ENCODE results near the gene SCN1A.
"Not testable (repeated sequence)": the region's sequence is repeated elsewhere in the genome, so short reads cannot be mapped to it uniquely, and the experiment has no call there.

SCN1A gene

DNA sequence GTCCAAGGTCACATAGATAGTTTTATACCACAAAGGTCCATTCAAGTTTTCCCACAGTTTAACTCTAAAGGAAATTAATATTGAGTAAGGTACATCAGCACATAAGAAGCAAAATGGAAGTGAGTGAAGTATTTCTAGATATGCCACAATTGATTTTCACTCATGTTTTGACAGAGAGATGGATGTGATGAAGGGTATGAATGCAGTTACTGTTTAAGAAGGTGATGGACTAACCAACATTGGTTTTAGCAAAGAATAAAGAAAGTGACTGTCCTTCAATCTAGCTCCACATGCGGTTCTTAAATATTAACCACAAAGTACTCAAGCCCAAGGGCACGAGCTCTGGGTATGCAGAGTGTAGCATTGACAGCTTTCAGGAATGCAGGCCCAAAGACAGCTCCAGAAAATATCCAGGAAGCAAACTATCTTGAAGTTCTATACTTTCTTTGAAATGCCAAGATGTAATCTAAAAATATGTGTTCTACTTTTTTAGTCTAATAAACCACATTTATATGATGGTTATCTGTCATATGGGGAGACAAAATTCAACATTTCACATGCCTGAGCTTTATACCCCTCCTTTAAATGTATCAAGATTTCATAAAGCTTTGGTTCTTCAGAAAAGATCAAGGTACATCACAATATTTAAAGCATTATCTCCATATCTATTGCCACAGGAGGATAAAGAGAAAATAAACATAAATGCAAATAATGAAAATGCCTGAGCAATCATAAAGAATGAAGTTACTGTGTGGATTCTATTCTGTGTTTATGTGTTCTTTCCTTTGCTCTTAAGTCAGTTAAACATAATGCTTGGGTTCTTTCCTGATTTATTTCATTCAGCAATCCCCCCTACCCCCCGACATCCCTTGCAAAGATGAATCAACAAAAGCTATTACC lies 6.7 kb upstream of the SCN1A start:
- FAIRE-seq: no peak

DNA sequence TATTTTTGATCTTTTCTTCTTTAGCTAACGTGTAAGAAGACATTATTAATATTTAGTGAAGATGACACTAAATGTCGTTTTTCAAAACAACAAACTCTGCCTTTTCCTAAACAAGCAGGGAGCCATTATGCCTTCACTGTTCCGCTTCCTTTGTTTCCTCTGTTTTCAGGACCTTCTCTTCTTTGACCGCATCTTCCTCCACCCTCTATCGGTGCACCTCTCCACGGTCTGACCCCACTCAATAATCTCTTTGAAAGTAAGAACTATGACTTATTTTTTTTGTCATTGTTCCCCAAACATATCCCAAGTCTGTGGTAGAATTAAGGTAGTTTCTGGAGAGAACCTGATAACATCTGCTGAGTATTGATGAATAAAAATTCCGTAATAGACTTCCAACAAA lies 5.8 kb upstream of the SCN1A start:
- FAIRE-seq: no peak

DNA sequence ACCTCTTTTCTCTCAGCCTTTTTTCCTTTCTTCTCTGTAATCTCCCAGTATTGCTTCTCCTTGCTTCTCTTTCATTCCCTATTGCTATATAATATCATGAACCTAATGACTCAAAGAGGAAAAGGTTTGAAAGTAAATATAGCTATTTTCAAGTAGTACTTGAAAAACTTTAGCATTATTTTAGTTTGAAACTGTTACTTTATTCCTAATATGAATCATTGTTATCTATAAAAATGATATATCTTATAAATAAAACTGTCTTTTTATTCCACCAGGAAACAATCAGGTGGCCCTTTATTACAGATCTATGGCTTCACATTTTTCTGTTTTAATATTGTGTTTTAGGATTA lies 311 bp upstream of the SCN1A start:
- no peak for FAIRE-seq

DNA sequence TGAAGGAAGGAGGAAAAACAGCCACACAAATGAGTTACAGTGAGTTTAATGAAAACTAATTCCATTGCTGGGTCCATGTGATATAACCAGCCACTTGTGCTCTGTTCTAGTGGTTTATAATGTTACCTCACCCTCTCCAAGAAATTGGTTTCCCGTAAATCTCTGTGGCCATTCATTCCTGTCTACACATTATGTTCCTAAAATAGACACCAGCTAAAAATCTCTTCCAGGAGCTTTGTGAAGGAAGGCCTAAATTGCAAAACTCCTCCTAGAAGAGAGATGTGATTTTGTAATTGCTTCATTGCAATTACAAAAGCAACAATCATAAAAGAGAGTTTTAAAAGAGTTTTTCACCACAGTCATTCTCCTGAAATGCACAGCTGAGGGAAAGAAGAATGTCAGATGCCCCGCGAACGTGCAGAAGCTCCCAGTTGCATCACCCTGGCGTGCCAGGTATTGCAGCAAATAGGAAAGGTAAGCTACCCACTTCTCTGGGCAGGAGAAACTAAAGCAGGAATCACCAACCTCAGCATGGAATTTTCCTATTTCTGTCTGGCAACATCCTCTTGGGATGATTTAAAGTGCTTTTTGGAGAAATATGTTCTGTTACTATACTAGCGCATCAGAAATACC lies 1.7 kb downstream of the SCN1A start:
- no peak for FAIRE-seq

DNA sequence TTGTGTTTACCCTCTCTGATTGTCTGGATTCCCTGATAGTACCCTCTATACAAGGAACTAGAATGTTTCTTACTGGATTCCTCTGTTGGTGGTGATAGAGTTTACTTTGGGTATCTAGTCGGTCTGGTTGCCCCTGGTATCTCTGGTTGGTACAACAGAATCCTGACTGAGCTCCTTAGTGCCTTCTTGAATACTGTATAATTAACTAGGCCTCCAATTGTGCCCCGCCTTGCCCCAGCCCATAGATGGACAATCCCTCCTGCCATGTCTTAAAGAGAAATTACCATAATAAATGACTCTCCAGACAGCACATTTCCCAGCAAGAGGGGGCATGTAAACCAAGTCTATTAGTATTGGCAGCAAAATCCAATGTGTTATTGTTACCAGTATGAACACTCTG lies 2.3 kb downstream of the SCN1A start:
- no peak for FAIRE-seq

DNA sequence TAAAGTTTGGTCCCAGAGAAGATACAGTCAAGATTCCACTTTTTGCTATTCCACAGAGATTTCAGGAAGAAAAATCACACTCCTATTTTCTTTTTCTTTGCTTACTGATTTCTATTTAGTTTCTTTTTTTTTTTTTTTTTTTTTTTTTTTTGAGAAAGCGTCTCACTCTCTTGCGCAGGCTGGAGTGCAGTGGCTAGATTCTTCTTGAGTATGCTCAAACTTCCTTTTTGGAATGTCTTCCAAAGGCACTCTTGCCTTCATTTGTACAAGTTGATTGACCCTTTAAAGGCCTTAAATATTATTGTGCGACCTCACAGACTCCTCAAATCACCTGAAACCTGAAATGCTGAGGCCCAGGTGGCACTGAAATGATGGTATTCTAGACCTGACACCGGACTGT lies 9.6 kb downstream of the SCN1A start:
- FAIRE-seq: no peak

DNA sequence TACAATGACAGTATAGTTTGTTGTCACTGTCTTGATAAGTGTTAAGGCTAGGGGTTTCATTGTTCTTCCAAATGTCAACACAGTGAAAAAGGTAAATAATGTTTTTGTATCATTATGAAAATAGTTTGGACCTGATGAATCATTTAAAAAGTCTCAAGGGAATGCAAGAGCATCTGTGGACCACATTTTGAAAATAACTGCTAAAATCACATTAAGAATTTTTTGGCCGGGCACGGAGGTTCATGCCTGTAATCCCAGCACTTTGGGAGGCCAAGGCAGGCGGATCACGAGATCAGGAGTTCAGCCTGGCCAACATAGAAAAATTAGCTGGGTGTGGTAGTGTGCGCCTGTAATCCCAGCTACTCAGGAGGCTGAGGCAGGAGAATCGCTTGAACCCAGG lies 10.3 kb downstream of the SCN1A start:
- no peak for FAIRE-seq

DNA sequence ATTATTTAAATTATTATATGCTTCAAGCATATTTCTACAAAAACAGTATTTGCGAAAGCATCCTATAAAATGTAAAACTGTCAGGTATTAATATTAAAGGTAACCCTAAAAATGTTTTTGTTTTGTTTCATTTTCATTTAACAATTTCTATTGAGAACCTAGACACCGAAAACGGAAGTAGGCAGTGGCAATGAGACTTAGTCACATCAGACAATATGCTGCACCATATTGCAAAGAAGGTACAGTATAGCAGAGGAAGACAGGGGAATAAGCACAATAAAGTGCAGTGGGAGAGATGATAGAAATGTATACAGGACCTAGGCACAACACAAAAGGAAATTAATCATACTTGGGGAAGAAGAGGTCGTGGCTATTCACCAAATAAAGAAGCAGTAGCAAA lies 12.2 kb downstream of the SCN1A start:
- FAIRE-seq: no peak

DNA sequence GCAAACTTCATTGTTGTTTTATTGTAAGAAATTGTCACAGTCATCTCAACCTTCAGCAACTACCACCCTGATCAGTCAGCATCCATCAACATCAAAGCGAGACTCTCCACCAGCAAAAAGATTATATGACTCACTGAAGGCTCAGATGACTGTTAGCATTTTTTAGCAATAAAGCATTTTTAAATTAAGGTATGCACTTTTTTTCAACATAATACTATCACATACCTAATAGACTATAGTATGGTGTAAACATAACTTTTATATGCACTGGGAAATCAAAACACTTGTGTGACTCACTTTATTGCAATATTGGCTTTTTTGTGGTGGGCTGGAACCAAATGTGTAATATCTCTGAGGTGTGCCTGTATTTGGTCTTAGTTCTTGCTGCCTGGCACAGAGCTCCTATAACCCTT lies 15.6 kb downstream of the SCN1A start:
- no peak for FAIRE-seq

DNA sequence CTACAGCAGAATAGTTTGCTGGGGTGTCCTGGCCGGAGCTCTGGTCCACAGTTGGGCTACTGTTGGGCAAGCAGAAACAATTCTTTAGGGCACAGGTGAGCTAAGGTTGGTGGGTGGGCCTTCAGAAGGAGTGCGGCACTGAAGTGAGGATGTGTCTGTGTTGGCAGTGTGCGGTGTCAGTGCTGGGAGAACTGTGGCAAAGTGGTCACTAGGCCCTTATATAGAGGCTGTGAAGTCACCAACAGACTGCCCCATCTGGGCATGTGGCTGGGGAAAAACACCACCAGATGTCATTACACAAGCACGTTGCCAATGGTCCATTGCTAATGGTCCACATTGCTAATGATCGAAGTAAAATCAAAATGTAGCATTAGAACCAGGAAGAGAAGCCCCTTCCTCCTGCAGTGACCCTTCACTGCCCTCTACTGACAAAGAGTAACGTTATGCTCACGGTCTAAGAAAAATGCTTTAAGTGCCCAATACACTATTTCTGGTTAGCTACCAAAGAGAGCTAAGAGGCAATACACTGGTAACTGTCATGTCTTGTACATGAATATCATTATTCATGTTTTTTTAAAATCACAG lies 21.3 kb downstream of the SCN1A start:
- no peak for FAIRE-seq

DNA sequence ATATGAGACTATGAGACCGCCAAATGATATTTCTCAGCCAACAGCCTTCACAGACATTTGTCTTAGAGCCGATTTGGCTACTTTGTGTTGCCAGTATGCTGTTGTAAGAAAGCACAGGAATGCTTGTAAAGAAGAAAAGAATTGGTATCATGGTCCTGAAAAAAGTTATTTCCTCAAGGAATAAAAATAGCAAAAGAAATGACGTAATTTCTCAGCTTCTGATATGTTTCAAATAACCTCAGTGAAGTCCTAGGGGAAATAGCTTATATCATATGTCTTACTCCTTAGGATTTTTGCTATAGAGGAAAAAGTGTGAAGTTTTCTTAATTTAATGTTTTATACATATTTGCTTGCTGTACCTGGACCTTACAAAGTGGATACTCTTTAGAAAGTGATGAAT lies 23.0 kb downstream of the SCN1A start:
- no peak for FAIRE-seq

DNA sequence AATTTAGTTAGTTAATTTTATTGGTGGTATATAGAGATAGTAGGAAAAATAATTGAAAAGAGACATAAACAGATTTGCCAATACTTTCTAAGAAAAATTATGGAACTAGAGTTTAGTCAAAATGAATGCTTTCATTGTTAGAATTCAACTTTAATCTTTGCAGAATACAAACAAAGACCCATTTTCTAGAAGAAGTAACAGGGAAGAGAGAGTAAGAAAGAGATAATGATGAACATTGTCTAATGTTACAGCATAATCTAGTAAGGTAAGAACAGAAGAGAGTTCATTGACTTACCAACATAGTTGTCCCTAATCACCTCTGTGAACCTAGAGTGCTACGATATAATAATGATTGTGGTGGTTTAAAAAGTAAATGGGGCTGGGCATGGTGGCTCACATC lies 23.7 kb downstream of the SCN1A start:
- no peak for FAIRE-seq

DNA sequence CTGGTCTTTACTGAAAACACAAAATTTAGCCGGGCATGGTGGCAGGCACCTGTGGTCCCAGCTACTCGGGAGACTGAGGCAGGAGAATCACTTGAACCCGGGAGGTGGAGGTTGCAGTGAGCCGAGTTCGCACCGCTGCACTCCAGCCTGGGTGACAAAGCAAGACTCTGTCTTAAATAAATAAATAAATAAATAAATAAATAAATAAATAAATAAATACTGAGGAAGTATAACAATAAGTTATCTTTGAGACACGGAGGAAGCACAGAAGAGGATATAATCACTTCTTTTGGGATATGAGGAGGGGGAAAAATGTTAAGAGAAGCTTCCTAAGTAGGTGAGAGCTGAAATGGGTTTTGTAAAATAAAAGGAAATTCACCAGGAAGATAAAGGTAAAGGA lies 24.5 kb downstream of the SCN1A start:
- FAIRE-seq: not testable (repeated sequence)

DNA sequence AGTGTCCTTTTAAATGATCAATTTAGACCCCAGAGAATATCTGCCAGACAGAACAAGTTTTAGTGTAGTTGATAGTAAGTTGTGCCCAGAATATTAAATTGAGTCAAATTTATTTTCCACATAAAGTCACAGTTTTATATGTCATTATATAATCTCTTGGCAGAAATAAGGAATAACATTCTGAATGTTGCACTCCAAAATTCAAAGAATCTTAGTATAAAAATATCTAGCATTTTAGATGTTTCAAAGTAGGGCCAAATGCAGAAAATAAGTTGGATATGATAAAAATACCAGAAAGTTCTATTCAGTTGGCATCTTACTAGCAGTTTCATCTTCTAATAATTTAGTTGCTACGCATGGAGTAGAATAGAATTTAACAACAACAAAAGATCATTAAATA lies 33.5 kb downstream of the SCN1A start:
- FAIRE-seq: no peak

DNA sequence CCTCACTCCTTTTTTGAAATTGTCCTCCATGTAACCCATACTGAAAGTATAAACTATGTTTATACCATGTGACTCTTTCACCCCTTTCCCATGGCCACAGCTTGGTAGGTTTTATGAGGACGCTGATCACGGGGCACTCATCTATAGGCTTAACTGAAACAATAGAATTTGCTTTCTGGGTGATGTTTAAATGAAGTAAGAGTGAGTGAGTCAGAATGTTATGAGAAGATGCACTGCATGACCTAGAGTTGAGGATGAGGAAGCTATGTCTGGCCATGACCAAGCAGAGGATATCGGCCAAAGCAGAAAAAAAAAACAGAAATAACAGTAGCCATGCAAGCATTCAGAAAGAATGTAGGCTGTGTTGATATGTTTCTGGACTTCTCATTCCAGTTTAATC lies 34.9 kb downstream of the SCN1A start:
- no peak for FAIRE-seq

DNA sequence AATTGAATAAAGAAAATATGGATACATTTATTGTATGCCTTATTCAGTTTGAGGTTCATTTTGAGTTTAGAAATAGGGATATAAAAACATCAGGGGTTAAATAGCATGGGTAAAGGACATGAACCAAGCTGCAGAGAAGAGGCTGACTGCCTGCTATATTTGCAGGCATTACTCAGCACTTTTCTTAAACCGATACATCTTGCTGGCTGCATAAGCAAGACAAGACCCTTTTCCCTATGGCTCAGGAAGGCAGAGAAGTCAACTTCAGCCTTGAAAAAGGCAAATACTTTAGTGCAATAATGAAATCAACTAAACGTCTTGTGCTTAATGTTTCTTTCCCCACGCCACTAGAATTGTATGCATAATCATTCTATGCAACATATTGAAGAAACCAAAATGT lies 36.4 kb downstream of the SCN1A start:
- FAIRE-seq: no peak

DNA sequence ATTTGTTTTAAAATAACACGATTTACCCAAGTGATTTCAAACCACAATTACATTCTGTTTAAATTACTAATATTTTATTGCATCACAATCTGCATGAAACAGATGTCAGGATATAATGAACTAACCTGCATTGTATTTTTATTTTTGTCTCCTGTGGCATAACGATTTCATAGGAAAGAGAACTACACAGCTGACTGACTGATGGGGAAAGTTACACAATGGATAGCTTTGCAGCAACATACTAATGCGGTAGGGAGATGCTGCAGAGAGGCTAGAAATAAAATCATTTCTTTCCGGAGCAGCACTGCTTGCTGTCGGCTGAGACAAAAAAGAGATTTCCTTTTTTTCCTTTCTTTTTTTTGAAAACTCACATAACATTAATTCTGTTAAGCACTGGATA lies 36.9 kb downstream of the SCN1A start:
- no peak for FAIRE-seq

DNA sequence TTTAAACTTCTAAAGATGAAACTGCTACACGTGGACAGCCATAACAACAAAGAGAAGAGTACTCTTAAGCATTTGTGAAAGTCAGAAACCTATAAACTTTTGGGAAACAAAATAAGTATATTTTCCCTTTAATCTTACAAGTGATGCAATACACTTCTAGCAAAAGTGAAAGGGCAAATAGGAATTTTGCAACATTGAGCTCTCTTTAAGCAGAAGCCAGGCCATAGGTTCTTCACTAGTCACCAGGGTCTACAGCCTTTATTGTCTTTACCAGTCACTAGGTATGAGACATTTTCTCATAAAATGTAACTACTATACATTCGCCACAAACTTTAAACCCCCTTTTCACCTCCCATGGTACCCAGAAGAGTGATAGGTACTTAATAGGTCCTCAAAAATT lies 37.5 kb downstream of the SCN1A start:
- FAIRE-seq: no peak

DNA sequence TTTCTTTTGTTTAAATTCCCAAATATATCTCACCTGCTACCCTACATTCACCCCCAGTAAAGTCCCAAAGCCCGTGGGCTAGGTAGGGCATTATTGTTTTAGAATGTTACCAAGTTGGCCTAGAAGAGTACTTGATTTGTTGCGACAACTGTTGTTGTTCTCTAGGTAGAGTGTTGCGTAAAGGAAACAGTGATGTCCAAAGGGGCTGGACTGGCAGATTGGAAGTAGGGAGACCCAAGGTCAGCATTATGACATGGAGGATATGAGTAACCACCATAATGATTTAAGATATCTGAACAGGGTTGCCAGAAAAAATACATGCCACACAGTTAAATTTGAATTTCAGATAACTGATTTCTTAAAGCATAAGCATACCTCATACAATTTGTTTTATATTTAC lies 39.2 kb downstream of the SCN1A start:
- FAIRE-seq: no peak

DNA sequence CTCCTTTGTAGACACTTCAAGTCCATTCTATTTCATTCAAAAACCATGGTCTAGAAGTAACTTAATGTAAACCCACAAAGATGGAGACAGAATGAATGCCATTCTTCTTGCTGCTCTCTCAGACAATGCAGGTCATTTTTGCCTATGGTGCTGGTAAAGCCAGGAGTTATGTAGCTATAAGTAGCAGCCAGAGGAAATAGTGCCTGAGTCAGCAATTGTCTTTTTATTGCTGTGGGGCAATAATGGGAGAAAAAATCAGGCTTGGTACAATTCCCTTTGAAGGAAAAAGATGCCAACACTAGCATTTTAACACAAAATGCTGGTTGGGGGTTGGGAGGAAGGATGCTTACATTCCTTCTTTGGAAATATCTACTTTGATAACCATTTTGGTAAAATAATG lies 43.5 kb downstream of the SCN1A start:
- no peak for FAIRE-seq

DNA sequence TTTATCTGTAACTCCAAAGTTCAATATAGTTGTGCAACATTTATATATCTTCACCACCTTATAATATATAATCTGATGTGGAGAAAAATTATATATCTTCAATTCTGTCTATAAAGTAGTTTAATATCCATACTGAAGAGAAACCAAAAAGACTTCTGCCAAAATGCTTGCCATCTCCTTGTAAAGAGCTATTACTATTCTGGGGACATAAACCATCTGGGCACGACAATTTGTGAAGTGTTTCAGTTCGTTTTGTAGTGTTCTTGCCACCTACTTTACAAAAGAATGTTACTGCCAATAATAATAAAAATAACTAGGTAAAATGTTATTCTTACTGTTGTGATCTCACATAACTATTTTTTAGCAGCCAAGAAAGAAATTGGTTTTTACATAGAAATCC lies 45.1 kb downstream of the SCN1A start:
- no peak for FAIRE-seq

DNA sequence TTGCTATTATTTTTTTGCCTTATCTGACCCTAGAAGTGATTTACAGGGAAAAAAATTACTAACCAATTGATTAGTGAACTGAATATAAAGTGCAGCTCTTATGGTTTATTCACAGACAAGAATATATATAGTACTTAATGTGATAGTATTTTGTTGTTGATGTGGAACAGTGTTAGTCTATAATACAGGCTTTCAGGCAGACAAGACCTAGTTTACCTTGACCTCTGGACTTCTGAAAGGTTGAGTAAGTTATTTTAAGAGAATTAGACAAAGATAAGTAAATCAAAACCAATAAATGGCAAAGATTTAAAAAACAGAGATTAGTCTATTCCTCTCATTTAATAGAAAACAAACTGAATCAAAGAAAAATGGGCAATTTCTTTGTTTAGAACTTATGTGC lies 46.0 kb downstream of the SCN1A start:
- no peak for FAIRE-seq

DNA sequence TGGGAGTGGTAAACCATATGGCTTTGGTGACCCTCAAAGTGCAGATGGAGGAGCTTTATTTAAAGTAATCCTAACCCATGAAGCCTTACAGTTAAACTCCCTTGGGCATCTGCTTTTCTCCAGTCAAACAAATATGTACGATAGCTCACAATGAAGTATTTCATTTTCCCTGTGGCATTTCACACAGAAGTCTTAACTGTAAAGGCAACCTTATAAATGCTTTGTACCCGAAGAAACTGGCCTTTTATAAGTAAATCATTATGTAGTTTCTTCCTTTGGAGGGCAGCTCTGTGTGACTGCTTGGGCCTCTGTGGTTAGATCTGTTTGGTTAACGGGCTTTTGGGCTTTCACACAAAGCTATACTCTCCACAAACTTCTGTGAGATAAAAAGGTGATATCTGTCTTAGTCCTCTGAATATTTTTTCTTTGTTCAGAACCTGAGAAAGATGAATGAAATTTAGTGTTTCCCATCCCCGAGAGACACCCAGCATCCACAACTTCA lies 46.6 kb downstream of the SCN1A start:
- no peak for FAIRE-seq

DNA sequence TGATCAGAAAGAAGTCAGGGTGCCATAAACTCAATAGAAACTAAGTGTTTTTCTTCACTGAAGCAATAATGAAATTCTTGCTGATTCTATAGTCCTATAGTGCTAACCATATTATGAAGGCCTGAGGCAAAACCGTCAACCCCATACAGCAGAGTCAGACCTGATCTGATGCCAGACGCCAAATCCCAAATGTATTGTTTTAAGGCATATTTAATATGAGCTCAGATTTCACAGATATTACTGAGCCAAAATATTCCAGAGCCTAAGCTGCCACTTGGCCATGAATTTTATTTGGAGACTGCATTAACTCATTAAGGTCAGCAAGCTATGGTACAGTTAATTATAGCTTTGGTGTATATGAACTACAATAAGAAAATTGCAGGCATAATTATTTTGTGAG lies 53.4 kb downstream of the SCN1A start:
- no peak for FAIRE-seq

Data from A204.1 (cell line).